Measurements from ENCODE around the gene RAPSN.

DNA sequence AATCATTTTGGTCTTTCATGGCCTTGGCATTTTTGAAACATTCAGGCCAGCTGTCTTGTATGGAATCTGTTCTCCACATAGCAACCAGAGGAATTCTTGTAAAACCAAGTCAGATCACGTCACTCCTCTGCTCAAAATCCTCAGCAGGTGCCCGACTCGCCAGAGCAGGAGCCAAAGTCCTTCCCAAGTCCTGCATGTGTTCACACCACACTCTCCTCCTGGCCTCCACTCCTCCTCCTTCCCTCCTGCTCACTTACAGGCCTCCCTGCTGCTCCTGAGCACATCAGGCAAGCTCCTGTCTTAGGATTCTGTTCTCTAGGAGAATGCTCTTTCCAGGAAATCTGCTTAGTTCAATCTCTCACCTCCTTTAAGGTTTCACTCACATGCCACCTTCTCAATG, 15.8 kb downstream of the RAPSN start:
- TF ChIP-seq, protein P1, sequence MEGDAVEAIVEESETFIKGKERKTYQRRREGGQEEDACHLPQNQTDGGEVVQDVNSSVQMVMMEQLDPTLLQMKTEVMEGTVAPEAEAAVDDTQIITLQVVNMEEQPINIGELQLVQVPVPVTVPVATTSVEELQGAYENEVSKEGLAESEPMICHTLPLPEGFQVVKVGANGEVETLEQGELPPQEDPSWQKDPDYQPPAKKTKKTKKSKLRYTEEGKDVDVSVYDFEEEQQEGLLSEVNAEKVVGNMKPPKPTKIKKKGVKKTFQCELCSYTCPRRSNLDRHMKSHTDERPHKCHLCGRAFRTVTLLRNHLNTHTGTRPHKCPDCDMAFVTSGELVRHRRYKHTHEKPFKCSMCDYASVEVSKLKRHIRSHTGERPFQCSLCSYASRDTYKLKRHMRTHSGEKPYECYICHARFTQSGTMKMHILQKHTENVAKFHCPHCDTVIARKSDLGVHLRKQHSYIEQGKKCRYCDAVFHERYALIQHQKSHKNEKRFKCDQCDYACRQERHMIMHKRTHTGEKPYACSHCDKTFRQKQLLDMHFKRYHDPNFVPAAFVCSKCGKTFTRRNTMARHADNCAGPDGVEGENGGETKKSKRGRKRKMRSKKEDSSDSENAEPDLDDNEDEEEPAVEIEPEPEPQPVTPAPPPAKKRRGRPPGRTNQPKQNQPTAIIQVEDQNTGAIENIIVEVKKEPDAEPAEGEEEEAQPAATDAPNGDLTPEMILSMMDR (IDR thresholded peaks at IDR 0.05), result no peak
- TF ChIP-seq EZH2 (IDR thresholded peaks at IDR 0.05), result no peak

All from neural progenitor cell (in vitro differentiated cells).